IMR-90 (cell line): ENCODE results near the gene SPNS1. TPM values are rescaled to one million over a fixed set of nuclear protein-coding genes. Genes with fewer than 3 reads are reported as not detected.
A peak's percentile ranks its signal among the peaks of the same experiment; 100 is the strongest.

ENCODE experiments used
- ATAC-seq: fragments of 200-7000 bp; cut with Tn5 transposase; 2 replicates; pipeline ENCODE4 v1.9.1; 2020; ENCODE audit warnings: low read depth, mild to moderate bottlenecking, moderate library complexity
- BruUV-seq: library from RNA; stranded (reverse); fragments of 400-500 nt; replicated peaks from 2 replicates; lab custom pipeline; 2021; lab: Mats Ljungman, UMichigan
- CTCF ChIA-PET: fragments of 300-600 bp; formaldehyde crosslinking; extraction: SDS; loops from one replicate; lab custom pipeline; 2021; ENCODE audit warnings: antibody characterized with exemption; lab: Yijun Ruan, JAX
- POLR2A ChIA-PET: fragments of 300-600 bp; sonication (Branson Sonifier 250); formaldehyde crosslinking; loops from one replicate; lab custom pipeline; 2022; ENCODE audit warnings: antibody characterized with exemption; ENCODE audit not compliant: unreplicated experiment; lab: Charles Lee
- DNase-seq: peaks from one replicate; pipeline ENCODE4 v3.0.0; 2013
- H2AFZ ChIP-seq: replicated peaks from 2 replicates; pipeline ENCODE3; 2013; ENCODE audit warnings: low read length, mild to moderate bottlenecking; ENCODE audit not compliant: poor library complexity
- H2AK5ac ChIP-seq: 2 replicates; pipeline ENCODE4 v1.6.1; 2013; ENCODE audit warnings: low read depth, low read length, inconsistent platforms
- H2AK9ac ChIP-seq: replicated peaks from 2 replicates; pipeline ENCODE3; 2013; ENCODE audit warnings: mild to moderate bottlenecking, low read depth, low read length, moderate library complexity; ENCODE audit not compliant: poor library complexity
- H2BK120ac ChIP-seq: 2 replicates; pipeline ENCODE4 v1.6.1; 2013; ENCODE audit warnings: low read depth, low read length, inconsistent platforms
- H2BK15ac ChIP-seq: 3 replicates; pipeline ENCODE4 v1.6.1; 2013; ENCODE audit warnings: low read depth, low read length, inconsistent platforms
- H2BK20ac ChIP-seq: 2 replicates; pipeline ENCODE4 v1.6.1; 2013; ENCODE audit warnings: low read depth, mild to moderate bottlenecking, inconsistent platforms, low read length, moderate library complexity
- H2BK5ac ChIP-seq: 2 replicates; pipeline ENCODE4 v1.6.1; 2013; ENCODE audit warnings: mild to moderate bottlenecking, low read depth, low read length, inconsistent platforms; ENCODE audit not compliant: poor library complexity, severe bottlenecking
- H3K14ac ChIP-seq: replicated peaks from 2 replicates; pipeline ENCODE4 v1.6.1; 2013; ENCODE audit warnings: low read depth, low read length, inconsistent platforms
- H3K18ac ChIP-seq: 2 replicates; pipeline ENCODE4 v1.6.1; 2013; ENCODE audit warnings: low read depth, low read length, control low read depth
- H3K23ac ChIP-seq: 2 replicates; pipeline ENCODE4 v1.6.1; 2013; ENCODE audit warnings: low read depth, low read length, inconsistent platforms
- H3K27ac ChIP-seq: 2 replicates; pipeline ENCODE4 v1.5.1; 2013; ENCODE audit warnings: mild to moderate bottlenecking, control low read depth, low read length; ENCODE audit not compliant: insufficient read depth
- H3K27me3 ChIP-seq: 2 replicates; pipeline ENCODE4 v1.6.1; 2013; ENCODE audit warnings: low read length; ENCODE audit not compliant: control insufficient read depth, insufficient read depth
- H3K36me3 ChIP-seq: 2 replicates; pipeline ENCODE4 v1.6.1; 2013; ENCODE audit warnings: low read length, mixed read lengths; ENCODE audit not compliant: control insufficient read depth, insufficient read depth
- H3K4ac ChIP-seq: 2 replicates; pipeline ENCODE4 v1.6.1; 2013; ENCODE audit warnings: low read depth, low read length, inconsistent platforms
- H3K4me1 ChIP-seq: 2 replicates; pipeline ENCODE4 v1.6.1; 2013; ENCODE audit warnings: low read length, mixed read lengths; ENCODE audit not compliant: control insufficient read depth, insufficient read depth
- H3K4me2 ChIP-seq: 2 replicates; pipeline ENCODE4 v1.6.1; 2013; ENCODE audit warnings: low read depth, mild to moderate bottlenecking, control low read depth, low read length, moderate library complexity
- H3K4me3 ChIP-seq: 2 replicates; pipeline ENCODE4 v1.5.1; 2013; ENCODE audit warnings: low read depth, mild to moderate bottlenecking, control low read depth, low read length, moderate library complexity; ENCODE audit not compliant: insufficient read depth
- H3K56ac ChIP-seq: 2 replicates; pipeline ENCODE4 v1.6.1; 2013; ENCODE audit warnings: low read length, inconsistent platforms; ENCODE audit not compliant: insufficient read depth; ENCODE audit errors: extremely low read depth
- H3K79me1 ChIP-seq, 2 experiments: 2 replicates each; pipeline ENCODE4 v1.6.1; 2013; ENCODE audit warnings: low read length in 2 of 2, inconsistent platforms in 1 of 2, low read depth in 1 of 2
- H3K9ac ChIP-seq: 2 replicates; pipeline ENCODE4 v1.6.1; 2013; ENCODE audit warnings: low read depth, low read length, control low read depth
- H3K9me1 ChIP-seq: 2 replicates; pipeline ENCODE4 v1.6.1; 2013; ENCODE audit warnings: low read length, inconsistent platforms; ENCODE audit not compliant: insufficient read depth
- H3K9me3 ChIP-seq: 2 replicates; pipeline ENCODE4 v1.6.1; 2013; ENCODE audit warnings: low read length; ENCODE audit not compliant: control insufficient read depth, insufficient read depth
- H4K20me1 ChIP-seq: 2 replicates; pipeline ENCODE4 v1.6.1; 2013; ENCODE audit warnings: low read length, inconsistent platforms; ENCODE audit not compliant: insufficient read depth
- H4K5ac ChIP-seq: 2 replicates; pipeline ENCODE4 v1.6.1; 2013; ENCODE audit warnings: mild to moderate bottlenecking, low read depth, low read length, control low read depth
- H4K8ac ChIP-seq, 2 experiments: 2 replicates each; pipeline ENCODE4 v1.6.1; 2013; ENCODE audit warnings: low read depth in 2 of 2, low read length in 2 of 2, control low read depth in 1 of 2, inconsistent platforms in 1 of 2
- H4K91ac ChIP-seq: 2 replicates; pipeline ENCODE4 v1.6.1; 2013; ENCODE audit warnings: low read depth, low read length, inconsistent platforms; ENCODE audit not compliant: insufficient read depth
- CHD1 ChIP-seq: IDR thresholded peaks from 2 replicates; pipeline ENCODE4 v1.6.1; 2012; ENCODE audit warnings: low read depth, low read length, improper control_type of control experiment
- MAFK ChIP-seq: IDR thresholded peaks from 2 replicates; pipeline ENCODE4 v1.6.1; 2012; ENCODE audit warnings: low read depth, low read length, improper control_type of control experiment
- MAZ ChIP-seq: IDR thresholded peaks from 2 replicates; pipeline ENCODE4 v1.6.1; 2012; ENCODE audit warnings: low read depth, mild to moderate bottlenecking, low read length, improper control_type of control experiment, moderate library complexity, borderline replicate concordance
- POLR2A ChIP-seq: IDR thresholded peaks from 2 replicates; pipeline ENCODE4 v1.6.1; 2012; ENCODE audit warnings: mild to moderate bottlenecking, low read depth, low read length
- RAD21 ChIP-seq: IDR thresholded peaks from 2 replicates; pipeline ENCODE4 v1.6.1; 2012; ENCODE audit warnings: low read length, improper control_type of control experiment
- RCOR1 ChIP-seq: IDR thresholded peaks from 2 replicates; pipeline ENCODE4 v1.6.1; 2012; ENCODE audit warnings: mild to moderate bottlenecking, low read length, improper control_type of control experiment; ENCODE audit not compliant: insufficient replicate concordance
- WGBS, 2 experiments: methylation state at CpG; one replicate each; pipeline versions ENCODE4 v1.1.5 to v1.1.7; 2013; ENCODE audit warnings: missing lambda C conversion rate in 2 of 2; ENCODE audit not compliant: insufficient read length in 1 of 2; ENCODE audit errors: extremely low coverage in 2 of 2; 5-methylcytosine and 5-hydroxymethylcytosine counted together
- dilution Hi-C: fragments of 300-500 bp; cut with HindIII; formaldehyde crosslinking; loops from one replicate; pipeline ENCODE4 v1.14.3; 2018; ENCODE audit warnings: low sequenced_read_pairs; ENCODE audit not compliant: unreplicated experiment
- in situ Hi-C: fragments of 300-500 bp; cut with MboI; formaldehyde crosslinking; loops from 3 replicates; pipeline ENCODE4 v1.14.3; 2019; ENCODE audit warnings: low sequenced_read_pairs, inconsistent platforms, mixed read lengths
- intact Hi-C: fragments of 100-400 bp; cut with micrococcal nuclease; formaldehyde crosslinking; loops from 2 replicates; pipeline ENCODE4 v1.10.0; 2022
- polyA plus RNA-seq, 3 experiments: library from polyadenylated mRNA; depleted of rRNA; stranded (reverse); fragments of >200 nt; gene quantifications; 2 replicates each; pipeline ENCODE4 v1.2.3, GENCODE V29; 2012; ENCODE audit warnings: low replicate concordance in 1 of 3
- total RNA-seq: library from RNA; depleted of rRNA; stranded (reverse); fragments of >200 nt; gene quantifications from 2 replicates; pipeline ENCODE4 v1.2.3, GENCODE V29; 2012
- TF ChIP-seq, protein P1 (sequence below): fragments of 150-350 bp; IDR thresholded peaks from 2 replicates; pipeline ENCODE4 v1.6.1; 2016; ENCODE audit warnings: low read depth, mild to moderate bottlenecking, low read length, moderate library complexity, borderline replicate concordance

The SPNS1 gene
- total and polyA plus RNA-seq, 2 of the 4 experiments (the other 2 are of a cell fraction): 4.7 to 37.3 TPM

DNA sequence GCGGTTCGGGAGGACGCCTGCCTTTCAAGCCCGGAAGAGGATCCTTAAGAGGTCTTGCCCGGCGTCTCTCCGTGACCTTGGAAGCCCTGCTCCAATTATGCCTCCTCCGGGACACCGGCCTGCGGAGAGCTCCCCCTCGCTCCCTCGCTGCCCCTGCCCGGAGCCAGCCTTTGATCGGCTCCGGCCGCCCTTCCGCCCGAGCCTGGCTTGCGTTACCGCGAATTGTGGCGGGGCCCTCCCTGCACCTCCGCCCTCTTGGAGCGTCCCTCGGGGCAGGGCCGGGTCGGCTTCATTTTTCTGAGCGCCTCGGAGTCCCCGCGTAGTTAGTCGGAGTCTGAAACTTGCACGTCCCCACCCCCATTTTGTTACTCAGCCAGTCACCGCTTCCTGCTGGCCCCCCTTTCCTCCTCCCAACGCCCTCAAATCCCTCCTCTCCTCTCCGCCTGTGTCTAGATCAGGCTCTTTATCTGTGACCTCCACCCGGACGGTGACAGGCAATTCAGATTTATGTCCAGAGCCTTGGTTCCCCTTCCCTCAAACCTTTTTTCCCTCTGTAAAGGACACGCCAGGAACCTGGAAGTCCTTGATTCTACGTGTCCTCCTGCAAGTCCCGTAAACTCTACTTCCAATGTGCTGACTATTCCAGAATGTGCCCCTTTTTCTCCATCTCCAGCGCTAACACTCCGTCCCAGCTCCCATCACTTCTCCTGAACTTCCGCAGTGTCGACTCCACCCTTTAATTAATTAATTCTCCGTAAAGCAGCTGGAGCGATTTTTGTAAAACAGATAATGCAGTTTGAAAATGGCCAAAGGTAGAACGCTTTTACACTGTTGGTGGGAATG, 49.0 kb upstream of the SPNS1 start:
- H3K27me3 ChIP-seq: no peaks in the 10 kb centered on the region
- H3K18ac ChIP-seq: peak overlapping the region; percentile 77
- H3K4ac ChIP-seq: peak overlapping the region; percentile 96
- dilution Hi-C loops (no loop called here), intact Hi-C loops (loop anchor here (2.0 to 5.0 kb wide), 2 partner anchors 19 to 63 kb away; partner anchors contain the start of gene SH2B1), in situ Hi-C loops (no loop called here)
- 1% methylated on average over 22 of the region's 48 CpGs; no CpG with 5 or more reads in 1 of the 2 experiments for WGBS, 2 experiments
- peak overlapping the region; percentile 96 for H3K23ac ChIP-seq
- peak; percentile 69 for ATAC-seq
- peak overlapping the region; percentile 97 for H3K14ac ChIP-seq
- peaks cover 2% of the 10 kb centered on the region; the same call in 1 of the 2 replicates for H3K4me1 ChIP-seq
- ChIA-PET POLR2A (interaction anchor here (1.0 kb wide), 1 partner anchor 14 kb away, joined by 4 read pairs; no protein-coding TSS in a partner anchor), CTCF (interaction anchor here (1.1 kb wide), 1 partner anchor 20 kb away, joined by 5 read pairs; no protein-coding TSS in a partner anchor)
- H3K9me1 ChIP-seq: peaks cover 7% of the 10 kb centered on the region
- H2BK120ac ChIP-seq: peak overlapping the region; percentile 71
- H3K9ac ChIP-seq: peak overlapping the region; percentile 95
- H2AFZ ChIP-seq: peak overlapping the region; percentile 97
- peak overlapping the region; percentile 60 for H3K56ac ChIP-seq
- peaks cover 3% of the 10 kb centered on the region; the same call in 1 of the 2 replicates for H3K36me3 ChIP-seq
- H2BK15ac ChIP-seq: peak overlapping the region; percentile 17; the same call in 1 of the 3 replicates
- peak overlapping the region; percentile 70 to 99 for H4K8ac ChIP-seq
- peak overlapping the region; percentile 94 for H2AK9ac ChIP-seq
- H3K4me3 ChIP-seq: peak overlapping the region; percentile 98
- H3K27ac ChIP-seq: peak overlapping the region; percentile 96
- peak; percentile 68 for DNase-seq
- no peak overlapping the region for H2BK20ac ChIP-seq
- H3K79me1 ChIP-seq: peaks cover 0 to 13% of the 10 kb centered on the region in 2 experiments; a peak in 3 of 4 replicates
- H3K4me2 ChIP-seq: peak overlapping the region; percentile 83
- peak overlapping the region; percentile 78 for H4K5ac ChIP-seq
- H2BK5ac ChIP-seq: peak overlapping the region; percentile 92
- no TSS peak for BruUV-seq
- no peak for TF ChIP-seq CHD1
- TF ChIP-seq MAZ: peak; percentile 32; the same call in 1 of the 2 replicates
- TF ChIP-seq, protein P1, sequence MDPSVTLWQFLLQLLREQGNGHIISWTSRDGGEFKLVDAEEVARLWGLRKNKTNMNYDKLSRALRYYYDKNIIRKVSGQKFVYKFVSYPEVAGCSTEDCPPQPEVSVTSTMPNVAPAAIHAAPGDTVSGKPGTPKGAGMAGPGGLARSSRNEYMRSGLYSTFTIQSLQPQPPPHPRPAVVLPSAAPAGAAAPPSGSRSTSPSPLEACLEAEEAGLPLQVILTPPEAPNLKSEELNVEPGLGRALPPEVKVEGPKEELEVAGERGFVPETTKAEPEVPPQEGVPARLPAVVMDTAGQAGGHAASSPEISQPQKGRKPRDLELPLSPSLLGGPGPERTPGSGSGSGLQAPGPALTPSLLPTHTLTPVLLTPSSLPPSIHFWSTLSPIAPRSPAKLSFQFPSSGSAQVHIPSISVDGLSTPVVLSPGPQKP: no peak
- no peak for TF ChIP-seq RCOR1
- no peak for TF ChIP-seq RAD21
- TF ChIP-seq MAFK: peak; percentile 1; the same call in 1 of the 2 replicates
- TF ChIP-seq POLR2A: peak; percentile 67; the same call in 1 of the 2 replicates
- H3K9me3 ChIP-seq: no peaks in the 10 kb centered on the region
- peaks cover 9% of the 10 kb centered on the region; the same call in 1 of the 2 replicates for H4K20me1 ChIP-seq
- H2AK5ac ChIP-seq: peak overlapping the region; percentile 90
- peak overlapping the region; percentile 67 for H4K91ac ChIP-seq
